Stimulated activated CD8-positive, alpha-beta memory T cell treated with anti-CD3 and anti-CD28 coated beads, Interleukin-7, amount 100 ng/mL, for 1 hour (primary cell): ENCODE measurements around the gene OR2AE1.

Experiments used
- DNase-seq, 2 donors: peaks; one replicate each; pipeline ENCODE4 v3.0.0-alpha.2; 2020; ENCODE audit warnings: low read depth in 2 of 2

OR2AE1 gene

GRCh38 chr7:99860281-99861127, 16.3 kb downstream of the OR2AE1 start:
- DNase-seq = no peak

- no peak for DNase-seq
These were observed 21.6 kb downstream of the OR2AE1 start for GRCh38 chr7:99855236-99855635.

GRCh38 chr7:99848420-99849216, 28.2 kb downstream of the OR2AE1 start:
- no peak for DNase-seq

- no peak for DNase-seq
These were observed 32.5 kb downstream of the OR2AE1 start for GRCh38 chr7:99844328-99844727.

- no peak for DNase-seq
These were observed 33.0 kb downstream of the OR2AE1 start for GRCh38 chr7:99843808-99844207.

GRCh38 chr7:99842926-99843325, 33.9 kb downstream of the OR2AE1 start:
- no peak for DNase-seq

- no peak for DNase-seq
These were observed 36.5 kb downstream of the OR2AE1 start for GRCh38 chr7:99840136-99840869.

GRCh38 chr7:99839287-99840021, 37.4 kb downstream of the OR2AE1 start:
- DNase-seq = no peak

GRCh38 chr7:99837649-99838361, 39.0 kb downstream of the OR2AE1 start:
- DNase-seq = no peak

- DNase-seq = no peak
These were observed 41.6 kb downstream of the OR2AE1 start for GRCh38 chr7:99835189-99835588.

- no peak for DNase-seq
These were observed 42.5 kb downstream of the OR2AE1 start for GRCh38 chr7:99834382-99834781.

- DNase-seq = no peak
These were observed 43.5 kb downstream of the OR2AE1 start for GRCh38 chr7:99833289-99833877.

GRCh38 chr7:99831595-99831994, 45.2 kb downstream of the OR2AE1 start:
- no peak for DNase-seq

GRCh38 chr7:99829524-99830160, 47.2 kb downstream of the OR2AE1 start:
- no peak for DNase-seq

GRCh38 chr7:99828811-99829210, 48.0 kb downstream of the OR2AE1 start:
- DNase-seq = no peak

GRCh38 chr7:99827040-99827778, 49.6 kb downstream of the OR2AE1 start:
- DNase-seq = no peak
